ENCODE data around the gene POGZ.
"Not testable (repeated sequence)": the region's sequence is repeated elsewhere in the genome, so short reads cannot be mapped to it uniquely, and the experiment has no call there.

Gene POGZ

GRCh38 chr1:151435174-151435573, 24.1 kb downstream of the POGZ start:
- no peaks in the 10 kb centered on the region for H3K9me3 ChIP-seq (ENCODE audit: insufficient read depth, low read depth, low read length)
- H3K36me3 ChIP-seq (ENCODE audit: insufficient read depth, low read length): peaks cover 50% of the 10 kb centered on the region; the same call in 1 of the 2 replicates
- H2AFZ ChIP-seq (ENCODE audit: low read length): no peak overlapping the region
- H3K79me2 ChIP-seq (ENCODE audit: insufficient read depth, low read length): peaks cover 96% of the 10 kb centered on the region
- no peaks in the 10 kb centered on the region for H3F3A ChIP-seq (ENCODE audit: low read depth)
- H3K27me3 ChIP-seq (ENCODE audit: insufficient read depth, low read length, poor library complexity, severe bottlenecking): no peaks in the 10 kb centered on the region
- no peaks in the 10 kb centered on the region for H3K9me2 ChIP-seq (replicated peaks; ENCODE audit: low read depth, low read length)
- H4K20me1 ChIP-seq (ENCODE audit: insufficient read depth, low read length, poor library complexity, severe bottlenecking): peaks cover 79% of the 10 kb centered on the region
- H3K9ac ChIP-seq (ENCODE audit: low read depth, low read length, poor library complexity, severe bottlenecking): no peak overlapping the region
- H3K4me1 ChIP-seq (ENCODE audit: insufficient read depth, low read length, poor library complexity, severe bottlenecking): no peaks in the 10 kb centered on the region
- TF ChIP-seq CTCF (conservative IDR thresholded peaks at IDR 0.05; ENCODE audit: low read length) (no peak), EZH2phosphoT487 (IDR thresholded peaks at IDR 0.05; ENCODE audit: borderline replicate concordance) (no peak)
- no peak overlapping the region for H3K4me2 ChIP-seq (ENCODE audit: low read depth, low read length, poor library complexity, severe bottlenecking)
- no peak overlapping the region for H3K4me3 ChIP-seq (ENCODE audit: low read length, poor library complexity, severe bottlenecking)

GRCh38 chr1:151433827-151434226, 25.5 kb downstream of the POGZ start:
- H3K4me3 ChIP-seq (ENCODE audit: low read length, poor library complexity, severe bottlenecking); H3K4me2 ChIP-seq (ENCODE audit: low read depth, low read length, poor library complexity, severe bottlenecking); H3K9ac ChIP-seq (ENCODE audit: low read depth, low read length, poor library complexity, severe bottlenecking); H3F3A ChIP-seq (ENCODE audit: low read depth); H3K4me1 ChIP-seq (ENCODE audit: insufficient read depth, low read length, poor library complexity, severe bottlenecking); H2AFZ ChIP-seq (ENCODE audit: low read length); H3K9me2 ChIP-seq (replicated peaks; ENCODE audit: low read depth, low read length); H3K9me3 ChIP-seq (ENCODE audit: insufficient read depth, low read depth, low read length); H3K27me3 ChIP-seq (ENCODE audit: insufficient read depth, low read length, poor library complexity, severe bottlenecking): not testable (repeated sequence)
- peaks cover 88% of the 10 kb centered on the region for H3K79me2 ChIP-seq (ENCODE audit: insufficient read depth, low read length)
- H3K36me3 ChIP-seq (ENCODE audit: insufficient read depth, low read length): peaks cover 54% of the 10 kb centered on the region
- peaks cover 66% of the 10 kb centered on the region for H4K20me1 ChIP-seq (ENCODE audit: insufficient read depth, low read length, poor library complexity, severe bottlenecking)

- H3K79me2 ChIP-seq (ENCODE audit: insufficient read depth, low read length): peaks cover 43% of the 10 kb centered on the region
- H4K20me1 ChIP-seq (ENCODE audit: insufficient read depth, low read length, poor library complexity, severe bottlenecking): peaks cover 23% of the 10 kb centered on the region
- H3K4me2 ChIP-seq (ENCODE audit: low read depth, low read length, poor library complexity, severe bottlenecking): no peak overlapping the region
- H3F3A ChIP-seq (ENCODE audit: low read depth): no peaks in the 10 kb centered on the region
- peaks cover 83% of the 10 kb centered on the region for H3K36me3 ChIP-seq (ENCODE audit: insufficient read depth, low read length)
- H3K4me3 ChIP-seq (ENCODE audit: low read length, poor library complexity, severe bottlenecking): no peak overlapping the region
- no peak overlapping the region for H2AFZ ChIP-seq (ENCODE audit: low read length)
- H3K9me2 ChIP-seq (replicated peaks; ENCODE audit: low read depth, low read length): no peaks in the 10 kb centered on the region
- H3K9ac ChIP-seq (ENCODE audit: low read depth, low read length, poor library complexity, severe bottlenecking): no peak overlapping the region
- H3K9me3 ChIP-seq (ENCODE audit: insufficient read depth, low read depth, low read length): no peaks in the 10 kb centered on the region
- no peaks in the 10 kb centered on the region for H3K4me1 ChIP-seq (ENCODE audit: insufficient read depth, low read length, poor library complexity, severe bottlenecking)
- TF ChIP-seq CTCF (conservative IDR thresholded peaks at IDR 0.05; ENCODE audit: low read length) (no peak), EZH2phosphoT487 (IDR thresholded peaks at IDR 0.05; ENCODE audit: borderline replicate concordance) (no peak)
- H3K27me3 ChIP-seq (ENCODE audit: insufficient read depth, low read length, poor library complexity, severe bottlenecking): no peaks in the 10 kb centered on the region
Measured at GRCh38 chr1:151428068-151428467, 31.2 kb downstream of the POGZ start.

- Histone ChIP-seq H4K20me1 (ENCODE audit: insufficient read depth, low read length, poor library complexity, severe bottlenecking) (no peaks in the 10 kb centered on the region), H3K9me3 (ENCODE audit: insufficient read depth, low read depth, low read length) (no peaks in the 10 kb centered on the region), H3K9ac (ENCODE audit: low read depth, low read length, poor library complexity, severe bottlenecking) (no peak overlapping the region), H3K4me1 (ENCODE audit: insufficient read depth, low read length, poor library complexity, severe bottlenecking) (no peaks in the 10 kb centered on the region), H3K79me2 (ENCODE audit: insufficient read depth, low read length) (peaks cover 16% of the 10 kb centered on the region; the same call in 1 of the 2 replicates), H3K4me2 (ENCODE audit: low read depth, low read length, poor library complexity, severe bottlenecking) (no peak overlapping the region), H3K4me3 (ENCODE audit: low read length, poor library complexity, severe bottlenecking) (no peak overlapping the region), H2AFZ (ENCODE audit: low read length) (no peak overlapping the region), H3K9me2 (replicated peaks; ENCODE audit: low read depth, low read length) (no peaks in the 10 kb centered on the region), H3K36me3 (ENCODE audit: insufficient read depth, low read length) (peaks cover 96% of the 10 kb centered on the region), H3F3A (ENCODE audit: low read depth) (no peaks in the 10 kb centered on the region), H3K27me3 (ENCODE audit: insufficient read depth, low read length, poor library complexity, severe bottlenecking) (no peaks in the 10 kb centered on the region)
- TF ChIP-seq EZH2phosphoT487 (IDR thresholded peaks at IDR 0.05; ENCODE audit: borderline replicate concordance) (no peak), CTCF (conservative IDR thresholded peaks at IDR 0.05; ENCODE audit: low read length) (no peak)
Measured at GRCh38 chr1:151425103-151425502, 34.2 kb downstream of the POGZ start.
